Omental fat pad (tissue), 4 donors: Measurements from ENCODE around the gene DOCK9. TPM values are rescaled to one million over a fixed set of nuclear protein-coding genes. Genes with fewer than 3 reads are reported as not detected.

ENCODE experiments used
- ATAC-seq: fragments of 150-250 bp; one replicate; pipeline ENCODE4 v1.9.1; 2016; ENCODE audit warnings: mild to moderate bottlenecking, moderate library complexity; ENCODE audit not compliant: low FRiP score
- DNase-seq: peaks from one replicate; pipeline ENCODE4 v3.0.0-alpha.2; 2019; ENCODE audit warnings: low spot score
- CTCF ChIP-seq, 3 donors: fragments of 450-650 bp; IDR thresholded peaks; one replicate each; pipeline ENCODE4 v1.5.1; 2016 to 2017; ENCODE audit warnings: antibody characterized with exemption in 3 of 3, mild to moderate bottlenecking in 3 of 3, moderate library complexity in 2 of 3
- total RNA-seq, 4 donors: library from RNA; depleted of rRNA; stranded (reverse); fragments of >200 nt; gene quantifications; one replicate each; pipeline ENCODE4 v1.1.0, GENCODE V29; 2016

Gene DOCK9
- total RNA-seq, 4 donors from 2014 or later: 94.4 to 364 (median 145) TPM

GRCh38 chr13:98779695-98780094 lies 198.2 kb downstream of the DOCK9 start:
- no peak for DNase-seq
- TF ChIP-seq CTCF (IDR thresholded peaks at IDR 0.05): no peak
- ATAC-seq: no peak

- no peak for ATAC-seq
Observed at GRCh38 chr13:98778749-98779148, 199.1 kb downstream of the DOCK9 start.

GRCh38 chr13:98776644-98777043 lies 201.2 kb downstream of the DOCK9 start:
- DNase-seq: no peak
- ATAC-seq: no peak
- no peak for TF ChIP-seq CTCF (IDR thresholded peaks at IDR 0.05)

More at GRCh38 chr13:98778749-98779148, 199.1 kb downstream of the DOCK9 start:
- no peak for TF ChIP-seq CTCF (IDR thresholded peaks at IDR 0.05)
- no peak for DNase-seq

GRCh38 chr13:98775844-98776598 lies 201.8 kb downstream of the DOCK9 start:
- TF ChIP-seq CTCF (IDR thresholded peaks at IDR 0.05): no peak
- ATAC-seq: no peak
- no peak for DNase-seq

GRCh38 chr13:98775386-98775785 lies 202.5 kb downstream of the DOCK9 start:
- DNase-seq: no peak
- TF ChIP-seq CTCF (IDR thresholded peaks at IDR 0.05): no peak
- ATAC-seq: no peak

- ATAC-seq (no peak), DNase-seq (no peak)
Observed at GRCh38 chr13:98774776-98775175, 203.1 kb downstream of the DOCK9 start.

More at GRCh38 chr13:98774776-98775175, 203.1 kb downstream of the DOCK9 start:
- no peak for TF ChIP-seq CTCF (IDR thresholded peaks at IDR 0.05)
